Activated CD4-positive, alpha-beta T cell treated with anti-CD3 and anti-CD28 coated beads, Interleukin-2, amount 50 U/mL, for 1 hour (primary cell): ENCODE data around the gene GPHA2.

Experiments used
- DNase-seq: peaks from one replicate; pipeline ENCODE4 v3.0.0-alpha.2; 2020

The GPHA2 gene

DNA sequence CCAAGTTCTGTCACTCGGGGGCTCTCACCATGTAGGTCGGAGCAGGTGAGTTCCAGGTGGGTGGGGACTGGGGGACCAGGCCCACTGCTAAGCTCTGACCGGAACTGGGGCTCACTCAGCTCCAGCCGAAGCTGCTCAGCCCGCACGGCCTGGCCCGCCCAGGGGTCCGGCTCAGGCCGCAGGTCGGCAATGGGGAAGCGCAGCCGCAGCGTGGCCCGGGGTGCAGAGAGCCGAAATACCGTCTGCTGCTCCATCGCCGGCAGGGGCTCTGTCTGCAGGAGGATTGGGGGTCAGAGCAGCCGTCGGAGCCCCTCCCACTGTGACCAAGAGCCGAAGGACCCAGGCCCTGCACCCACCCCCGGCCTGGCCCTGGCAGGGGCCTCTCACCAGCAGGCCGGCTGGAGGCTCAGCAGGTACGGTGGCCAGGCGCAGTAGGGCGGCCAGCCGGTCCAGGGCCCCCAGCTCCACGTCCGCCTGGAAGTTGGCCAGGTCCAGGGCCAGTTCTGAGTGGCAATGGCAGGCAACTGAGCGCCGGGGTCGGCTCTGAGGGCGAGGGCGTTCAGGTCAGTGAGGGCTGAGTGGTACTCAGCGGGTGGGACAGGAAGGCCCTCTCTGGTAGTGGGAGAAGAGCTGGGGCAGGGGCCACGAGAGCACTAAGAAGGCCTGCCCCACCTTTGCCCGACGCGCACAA, 25.9 kb downstream of the GPHA2 start:
- DNase-seq = no peak

DNA sequence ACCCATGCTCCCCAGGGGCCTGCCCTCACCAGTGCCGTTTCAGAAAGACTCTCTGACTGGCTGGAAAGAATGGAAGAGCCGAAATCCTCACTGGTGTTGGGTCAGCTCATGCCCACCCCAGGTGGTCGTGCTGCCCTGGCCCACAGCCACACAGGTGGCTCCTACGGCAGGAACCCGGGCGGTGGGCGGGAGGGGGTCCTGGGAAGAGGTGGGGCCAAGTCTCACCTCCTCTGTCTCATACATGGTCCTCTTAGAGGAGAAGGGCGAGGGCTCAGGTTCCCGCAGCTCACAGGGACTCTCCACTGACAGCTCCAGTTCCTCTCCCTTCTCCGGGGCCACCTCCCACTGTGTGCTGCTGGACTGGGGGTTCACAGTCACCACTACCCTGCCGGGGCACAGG, 26.9 kb downstream of the GPHA2 start:
- DNase-seq = no peak

DNA sequence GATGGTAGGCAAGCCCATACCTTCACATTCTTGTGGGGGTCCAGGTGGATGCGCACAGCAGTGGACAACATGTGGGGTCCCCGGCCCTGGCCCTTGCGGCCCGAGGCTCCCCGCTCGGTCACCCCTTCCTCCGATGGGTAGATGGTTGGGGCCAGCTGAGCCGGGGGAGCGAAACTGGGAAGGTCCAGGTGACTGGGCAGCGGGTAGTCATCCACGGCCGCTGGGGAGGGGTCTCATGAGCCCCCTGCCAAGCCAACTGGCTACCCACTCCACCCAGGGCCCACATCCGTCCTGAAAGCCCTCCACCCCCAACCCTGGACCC, 29.4 kb downstream of the GPHA2 start:
- no peak for DNase-seq

DNA sequence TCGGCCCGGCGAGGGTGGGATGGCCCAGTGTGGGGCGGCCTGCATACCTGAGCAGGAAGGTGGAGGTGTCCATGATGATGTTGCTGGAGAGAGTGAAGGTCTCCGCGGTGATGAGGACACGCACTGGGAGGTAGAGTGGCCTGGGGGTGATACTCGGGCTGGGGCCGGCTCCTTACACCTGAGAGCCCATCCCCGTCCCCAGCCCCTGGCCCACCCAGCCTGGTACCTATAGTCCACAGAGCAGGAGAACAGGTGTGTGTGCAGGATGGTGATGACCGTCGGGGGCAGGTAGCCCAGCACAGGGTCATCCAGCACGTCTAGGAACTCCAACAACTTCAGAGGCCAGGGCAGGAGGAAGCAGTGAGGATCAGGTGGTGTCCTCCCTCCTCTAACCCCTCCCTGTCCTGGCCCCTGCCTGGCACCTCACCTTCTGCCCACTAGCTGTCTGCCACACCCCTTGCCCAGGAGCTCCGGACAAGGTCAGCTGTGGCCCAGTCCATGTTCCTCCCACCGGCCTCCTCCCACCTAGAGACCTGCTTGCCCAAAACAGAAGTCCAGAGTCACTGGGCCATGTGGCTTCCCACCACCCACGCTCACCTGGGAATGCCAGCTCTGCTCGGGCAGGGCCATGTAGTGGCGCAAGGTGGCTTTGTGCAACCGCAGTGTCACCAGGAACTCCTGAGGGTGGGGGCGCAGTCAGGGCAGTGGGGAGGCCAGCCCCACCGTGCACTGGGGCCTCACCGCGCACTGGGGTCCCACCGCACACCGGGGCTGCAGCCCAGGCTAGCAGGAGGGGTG, 30.0 kb downstream of the GPHA2 start:
- DNase-seq = no peak

DNA sequence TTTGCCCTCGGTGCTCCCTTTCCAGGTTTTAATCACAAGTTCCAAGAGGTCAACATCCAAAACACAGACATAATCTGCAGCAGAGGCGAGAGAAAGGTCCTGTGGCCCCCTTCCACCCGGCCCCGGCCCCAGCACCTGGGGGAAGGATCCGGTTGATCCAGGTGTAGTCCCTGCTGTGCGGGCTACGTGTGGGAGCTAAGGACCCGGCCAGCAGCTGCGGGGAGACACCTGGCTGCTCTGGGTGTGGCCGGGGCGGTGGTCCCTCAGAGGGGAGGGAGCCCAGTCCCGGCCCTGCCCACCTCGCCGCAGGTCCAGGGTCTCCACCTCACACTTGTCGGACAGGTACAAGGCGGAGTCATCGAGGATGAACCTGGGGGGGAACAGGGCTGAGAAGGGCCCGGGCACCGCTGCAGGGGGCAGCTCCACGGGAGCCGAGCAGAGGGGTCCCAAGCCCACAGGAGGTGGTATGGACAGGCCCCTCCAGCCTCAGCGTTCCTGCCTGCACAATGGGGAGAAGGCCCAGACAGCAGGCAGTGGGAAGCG, 32.3 kb downstream of the GPHA2 start:
- DNase-seq = no peak

DNA sequence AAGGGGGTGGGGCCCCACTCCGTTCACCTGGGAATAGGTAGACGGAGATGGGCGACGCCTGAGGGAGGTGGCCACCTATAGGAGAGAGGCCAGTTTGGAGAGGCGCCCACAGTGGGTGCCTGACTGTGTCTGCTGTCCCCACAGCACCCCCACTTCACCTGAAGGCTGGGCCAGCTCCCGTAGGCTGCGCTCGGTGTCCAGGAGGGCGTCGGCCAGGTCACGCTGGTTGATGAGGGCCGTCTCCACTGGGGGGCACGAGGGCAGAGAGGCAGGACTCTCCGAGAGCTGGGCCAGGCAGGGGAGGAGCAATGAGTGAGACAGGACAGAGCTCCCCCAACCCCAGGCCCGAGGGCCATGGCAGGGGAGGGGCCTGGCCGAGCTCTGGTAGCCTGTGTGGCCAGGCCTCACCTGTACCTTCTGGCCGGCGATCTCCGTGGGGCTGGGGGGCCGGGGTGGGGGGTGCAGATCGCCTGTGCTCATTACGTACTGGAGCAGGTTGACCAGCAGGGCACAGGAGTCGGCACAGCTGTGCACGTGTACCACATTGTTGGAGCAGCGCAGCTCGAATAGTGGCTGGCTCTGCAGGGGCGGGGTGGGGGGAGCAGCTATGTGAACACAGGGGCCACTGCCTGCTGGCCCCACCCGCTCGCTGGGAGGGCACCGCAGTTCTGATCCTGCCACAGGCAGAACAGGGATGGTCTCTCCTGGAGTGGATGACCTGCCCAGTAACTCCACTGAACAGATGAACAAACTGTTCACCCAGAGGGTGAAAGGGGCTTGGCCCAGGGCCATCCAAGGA, 33.4 kb downstream of the GPHA2 start:
- no peak for DNase-seq

DNA sequence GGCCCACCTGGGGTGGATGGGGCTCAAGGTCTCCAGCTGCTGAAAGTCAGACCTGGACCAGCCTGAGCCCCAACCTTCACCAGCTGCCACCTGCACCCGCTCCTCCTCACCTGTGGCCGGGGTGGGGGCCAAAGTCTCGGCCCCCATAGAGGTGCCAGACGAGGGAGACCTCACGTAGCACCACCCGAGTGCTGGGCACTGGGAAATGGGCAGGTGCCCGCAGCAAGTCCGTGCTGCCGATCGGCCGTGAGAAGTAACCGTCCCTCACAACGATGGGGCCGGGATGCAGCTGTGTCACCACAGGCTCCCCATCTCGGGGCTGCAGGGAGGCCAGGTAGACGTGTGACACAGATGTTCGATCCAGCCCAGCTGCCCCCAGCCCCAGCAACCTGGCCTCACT, 34.9 kb downstream of the GPHA2 start:
- DNase-seq = no peak

DNA sequence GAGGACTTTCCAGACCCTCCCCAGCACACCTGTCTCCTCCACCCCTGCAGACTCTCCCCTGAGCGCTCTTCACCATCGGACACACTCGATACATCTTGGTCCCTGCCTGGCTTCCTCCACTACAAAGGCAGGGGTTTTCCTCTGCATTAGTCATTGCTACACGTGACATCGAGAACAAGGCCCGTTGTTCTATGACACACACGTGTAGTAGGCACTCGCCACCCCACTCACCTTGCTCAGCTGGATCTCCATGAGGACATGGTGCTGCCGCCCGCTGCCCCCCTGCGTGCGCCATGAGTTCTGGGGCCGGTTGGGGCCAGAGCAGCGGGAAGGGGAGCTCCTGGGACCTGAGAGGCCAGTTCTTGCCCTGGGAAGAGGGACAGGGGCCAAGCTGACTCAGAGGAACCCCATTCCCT, 35.4 kb downstream of the GPHA2 start:
- peak; percentile 64 for DNase-seq

DNA sequence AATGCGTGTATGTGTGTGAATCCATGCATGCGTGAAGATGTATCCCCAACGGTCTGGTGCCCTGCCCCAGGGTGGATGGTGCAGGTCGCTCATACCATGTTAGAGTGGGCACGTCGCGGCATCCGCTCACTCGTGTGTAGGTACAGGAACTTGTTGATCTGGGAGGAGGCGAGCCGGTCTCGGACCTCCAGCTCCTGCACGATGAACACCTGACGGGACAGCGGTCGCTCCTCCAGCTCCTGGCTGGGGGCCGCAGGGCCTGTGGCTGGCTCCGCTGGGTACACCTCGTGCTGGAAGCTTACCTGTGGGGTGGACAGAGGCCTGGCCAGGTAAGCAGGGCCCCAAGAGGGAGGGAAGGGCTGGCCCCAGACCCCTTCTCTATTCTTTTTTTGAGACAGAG, 37.2 kb downstream of the GPHA2 start:
- DNase-seq = no peak

DNA sequence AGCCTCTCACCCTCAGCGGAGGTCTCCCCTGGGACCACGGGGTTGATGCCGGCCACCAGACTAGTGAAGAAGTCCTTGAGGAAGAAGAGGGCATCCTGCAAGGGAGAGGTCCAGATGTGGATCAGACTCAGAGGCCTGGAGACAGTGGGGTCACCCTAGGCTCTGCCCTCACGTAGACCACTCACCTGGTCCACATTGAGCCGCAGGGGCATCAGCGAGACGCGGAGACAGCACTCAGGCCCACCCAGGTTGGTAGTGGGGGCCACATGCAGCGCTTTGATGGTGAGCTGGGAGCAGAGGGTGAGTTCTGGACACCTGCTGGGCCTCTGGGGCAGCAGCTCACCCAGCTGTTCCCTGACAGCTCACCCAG, 37.6 kb downstream of the GPHA2 start:
- DNase-seq = no peak

DNA sequence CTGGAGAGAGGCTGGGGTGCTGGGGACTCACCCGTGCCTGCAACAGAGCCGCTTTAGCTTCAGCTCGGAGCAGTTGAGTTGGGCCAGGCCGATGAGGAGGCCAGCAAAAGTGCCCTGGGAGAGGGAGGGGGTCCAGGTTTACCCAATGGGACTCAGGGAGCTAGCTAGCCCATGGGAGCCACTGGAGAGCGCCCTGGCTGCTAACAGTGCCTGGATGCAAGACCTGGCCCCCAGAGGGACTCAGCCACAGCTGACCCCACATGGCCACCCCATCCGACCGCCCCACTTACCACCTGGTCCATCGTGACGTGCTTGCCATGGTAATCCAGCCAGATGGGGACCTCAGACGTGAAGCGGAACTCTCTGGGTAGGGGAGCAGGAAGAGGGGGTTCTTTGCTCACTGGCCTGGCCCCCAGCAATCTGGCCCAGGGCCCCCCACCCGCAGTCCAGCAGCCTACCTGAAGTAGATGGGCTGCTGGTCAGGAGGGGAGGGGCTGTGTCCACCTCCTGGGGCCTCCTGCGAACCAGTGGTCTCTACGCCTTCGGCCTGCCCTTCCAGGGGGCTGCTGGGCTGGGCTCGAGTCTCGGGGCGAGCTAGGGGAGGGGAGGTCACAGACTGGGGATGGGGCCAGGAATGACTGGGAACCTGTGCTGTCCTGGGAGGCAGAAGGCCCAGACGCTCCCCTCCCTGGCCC, 38.2 kb downstream of the GPHA2 start:
- DNase-seq = no peak

DNA sequence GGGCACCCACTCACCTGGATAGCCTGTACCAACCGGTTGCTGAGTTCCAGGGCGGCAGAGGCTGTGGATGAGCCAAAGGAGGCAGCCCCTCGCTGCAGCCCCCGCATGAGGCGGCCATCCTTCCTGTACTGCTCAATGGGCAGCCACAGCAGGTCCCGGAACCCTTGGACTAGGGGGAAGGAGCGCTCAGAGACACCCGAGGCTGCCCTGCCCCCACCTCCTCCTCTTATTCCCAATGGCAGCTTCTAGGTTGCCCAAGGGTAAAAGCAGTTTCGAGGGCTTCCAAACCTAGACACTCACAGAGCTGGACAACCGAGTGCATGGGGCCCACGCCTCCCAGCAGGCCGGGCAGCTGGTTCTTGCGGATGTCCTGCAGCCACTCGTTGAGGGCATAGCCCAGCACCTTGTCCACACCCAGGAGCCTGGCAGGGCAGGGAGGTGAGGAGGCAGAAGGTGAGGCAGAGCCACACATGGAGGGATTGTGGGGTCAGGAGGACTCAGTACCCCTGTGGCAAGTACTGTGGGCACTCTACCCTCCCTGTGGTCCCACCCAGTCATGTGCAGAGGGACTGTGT, 39.2 kb downstream of the GPHA2 start:
- no peak for DNase-seq

DNA sequence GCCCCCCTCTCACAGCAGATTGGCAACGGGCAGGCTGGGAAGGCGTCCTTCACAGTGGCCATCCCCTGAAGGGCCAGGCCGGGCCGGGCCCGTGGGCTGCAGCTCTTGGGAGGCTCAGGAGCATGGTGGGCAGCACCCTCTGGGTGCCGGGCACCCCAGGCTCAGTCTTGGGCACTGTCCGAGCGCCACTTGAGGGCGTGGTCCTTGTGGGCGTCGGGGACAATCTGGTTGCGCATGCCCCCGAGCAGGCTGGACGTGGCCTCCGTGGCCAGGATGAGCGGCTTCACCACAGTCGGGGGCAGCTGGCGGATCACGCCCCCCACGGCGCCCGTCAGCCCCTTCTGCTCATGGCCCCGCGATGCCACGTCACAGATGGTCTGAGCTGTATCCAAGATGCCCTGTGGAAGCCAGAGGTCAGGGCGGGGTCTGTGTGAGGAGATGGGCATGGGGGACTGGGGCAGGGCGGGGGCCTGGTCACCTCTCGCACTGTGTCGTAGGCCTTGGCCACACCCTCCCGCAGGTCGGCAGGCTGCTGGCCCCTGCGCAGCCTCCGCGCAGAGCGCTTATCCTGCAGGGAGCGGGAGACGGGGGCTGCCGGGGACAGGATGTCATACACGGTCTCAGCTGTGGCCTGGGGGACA, 40.8 kb downstream of the GPHA2 start:
- DNase-seq = no peak

DNA sequence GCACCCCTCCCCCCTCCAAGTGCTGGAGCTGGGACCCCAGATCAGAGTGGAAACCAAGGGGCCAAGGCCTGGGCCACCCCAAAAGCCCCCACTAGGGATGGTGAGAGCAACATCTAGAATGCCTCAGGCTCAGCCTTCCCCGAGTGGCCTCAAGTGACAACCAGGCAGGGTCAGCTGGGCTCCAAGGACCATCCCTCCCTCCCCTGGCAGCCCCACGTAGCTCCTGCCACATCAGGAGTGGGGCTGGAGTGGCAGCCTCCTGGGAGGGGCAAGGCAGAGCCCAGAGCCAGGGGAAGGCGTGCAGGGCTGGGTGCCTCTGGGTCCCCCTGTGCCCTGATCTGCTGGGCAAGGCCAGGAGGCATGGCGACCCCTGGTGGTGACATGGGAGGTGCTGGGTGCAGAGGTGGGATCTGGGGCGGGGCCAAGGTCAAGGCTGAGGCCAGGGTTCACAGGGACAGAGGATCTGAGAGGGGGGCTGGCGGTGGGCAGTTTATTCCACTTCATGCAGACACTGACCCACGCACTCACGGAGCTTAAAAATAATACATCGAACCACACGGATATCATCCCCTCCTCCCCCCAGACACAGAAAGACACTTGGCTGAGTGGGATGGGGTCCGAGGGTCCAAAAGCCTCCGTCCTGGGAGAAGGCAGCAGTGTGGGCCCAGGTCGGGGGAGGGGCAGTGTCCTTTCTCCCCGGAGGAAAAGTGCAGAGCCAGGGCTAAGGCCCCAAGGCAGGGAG, 41.5 kb downstream of the GPHA2 start:
- DNase-seq = peak; percentile 93

DNA sequence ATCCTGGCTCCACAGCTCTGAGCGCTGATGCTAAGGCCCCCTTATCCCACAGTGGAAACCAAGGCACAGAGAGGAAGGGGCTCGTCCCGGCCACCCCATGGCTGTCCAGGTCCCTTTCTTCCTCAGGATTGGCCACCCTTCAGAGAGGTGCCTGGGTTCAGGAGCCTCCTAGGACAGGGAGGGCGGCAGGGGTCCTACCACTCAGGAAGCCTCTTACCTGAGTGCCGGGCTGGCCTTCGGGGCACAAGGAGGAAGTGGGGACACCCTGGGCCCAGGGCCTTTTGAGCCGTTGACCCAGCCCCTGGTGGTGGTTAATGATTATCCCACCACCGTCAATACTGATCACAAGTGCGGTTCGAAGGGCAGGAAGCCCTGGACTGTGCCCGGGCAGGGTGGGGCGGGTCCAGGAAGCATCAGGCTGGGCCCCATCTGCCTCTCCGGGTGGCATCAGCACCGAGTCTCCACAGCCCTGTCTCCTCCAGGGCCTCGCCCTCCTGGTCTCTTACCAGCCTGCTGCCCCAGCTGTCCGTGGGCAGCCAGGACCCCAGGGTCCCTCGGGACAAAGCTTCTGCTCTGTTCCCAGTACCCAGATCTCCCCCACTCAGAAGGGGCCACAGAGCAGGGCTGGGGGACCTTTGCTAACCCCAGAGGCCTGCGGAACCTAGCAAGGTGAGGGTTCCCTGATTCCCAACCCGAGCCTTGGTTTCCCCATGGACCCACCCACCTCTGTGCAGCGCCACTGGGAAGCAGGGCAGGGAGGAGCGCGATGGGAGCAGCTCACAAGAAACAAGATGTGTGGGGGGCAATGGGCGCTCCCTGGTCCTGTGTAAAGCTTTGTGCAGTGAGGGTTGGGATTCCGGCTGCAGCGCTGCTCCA, 42.3 kb downstream of the GPHA2 start:
- no peak for DNase-seq

DNA sequence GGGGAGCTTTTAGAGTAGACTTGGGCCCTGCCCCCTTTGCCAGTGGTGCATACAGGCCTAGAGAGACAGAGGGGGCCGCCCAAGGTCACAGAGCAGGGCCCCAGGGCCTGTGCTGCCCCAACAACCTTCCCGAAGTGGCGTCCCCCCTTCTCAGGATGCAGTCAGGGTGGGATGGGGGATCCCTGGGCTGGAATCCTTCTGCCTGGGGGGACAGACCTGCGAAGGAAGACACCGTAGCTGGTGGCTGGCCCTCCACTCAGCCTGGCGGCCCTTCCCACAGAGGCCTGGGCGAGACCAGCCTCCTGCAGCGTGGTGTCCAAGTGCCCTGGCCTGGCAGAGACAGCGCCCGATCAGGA, 42.9 kb downstream of the GPHA2 start:
- DNase-seq = no peak

DNA sequence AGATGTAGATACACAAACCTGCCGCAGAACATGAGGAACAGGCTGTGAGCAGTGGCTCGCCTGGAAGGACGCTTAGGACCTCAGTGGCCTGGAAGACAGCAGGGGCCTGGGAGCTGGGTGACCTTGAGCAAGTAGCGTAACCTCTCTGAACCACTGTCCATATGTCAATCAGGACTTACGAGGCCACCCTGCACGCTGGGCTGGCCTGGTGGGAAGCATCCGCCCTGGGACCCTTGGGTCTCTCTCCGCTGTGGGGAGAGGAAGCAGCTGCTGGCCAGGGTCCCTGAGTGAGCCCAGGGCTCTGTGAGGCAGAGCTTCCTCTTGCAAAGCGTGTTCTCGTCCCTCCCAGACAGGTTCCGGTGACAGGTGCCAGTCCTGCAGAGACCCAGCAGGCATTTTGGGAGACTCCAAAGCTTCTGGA, 43.3 kb downstream of the GPHA2 start:
- DNase-seq = no peak

DNA sequence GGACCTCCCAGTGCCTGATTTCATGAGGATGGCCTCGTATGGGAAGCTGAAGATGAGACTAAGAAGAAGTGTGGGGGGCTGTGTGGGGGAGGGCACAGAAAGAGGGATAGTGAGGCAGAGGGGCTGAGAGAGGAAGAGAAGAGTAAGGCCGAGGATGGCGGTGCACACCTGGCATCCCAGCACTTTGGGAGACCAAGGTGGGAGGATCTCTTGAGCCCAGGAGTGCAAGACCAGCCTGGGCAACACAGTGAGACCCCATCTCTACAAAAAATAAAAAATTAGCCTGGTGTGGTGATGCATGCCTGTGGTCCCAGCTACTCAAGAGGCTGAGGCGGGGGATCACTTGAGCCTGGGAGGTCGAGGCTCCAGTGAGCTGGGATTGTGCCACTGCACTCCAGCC, 43.8 kb downstream of the GPHA2 start:
- DNase-seq = no peak

DNA sequence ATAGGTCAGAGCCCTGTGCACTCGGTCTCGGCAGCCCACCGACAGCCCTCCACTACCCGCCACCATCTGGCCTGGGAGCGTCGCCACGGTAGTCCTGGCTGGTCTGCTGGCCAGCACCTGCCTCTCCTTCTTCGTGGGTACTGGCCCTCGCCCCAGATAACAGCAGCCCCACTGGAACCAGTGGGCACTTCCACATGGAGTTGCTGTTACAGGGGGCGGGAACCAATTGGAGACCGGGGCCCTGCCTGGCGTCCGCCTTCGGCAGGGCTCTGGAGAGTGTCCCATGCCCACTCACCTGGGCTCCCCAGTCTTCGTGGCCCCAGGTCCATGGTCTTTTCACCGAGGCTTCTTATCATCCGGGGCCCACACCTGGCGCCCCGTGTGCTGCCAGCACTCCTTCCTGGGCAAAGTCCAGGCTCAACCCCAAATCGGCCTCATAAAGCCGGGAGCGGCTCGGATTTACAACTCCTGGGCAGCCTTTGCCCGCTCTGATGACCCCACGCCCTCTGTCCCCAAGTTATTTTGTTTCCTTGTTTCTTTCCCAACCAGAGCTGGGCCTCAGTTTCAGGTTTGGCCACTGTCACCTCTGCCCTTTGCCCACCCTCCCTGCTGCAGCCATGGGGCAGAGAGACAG, 44.4 kb downstream of the GPHA2 start:
- no peak for DNase-seq

DNA sequence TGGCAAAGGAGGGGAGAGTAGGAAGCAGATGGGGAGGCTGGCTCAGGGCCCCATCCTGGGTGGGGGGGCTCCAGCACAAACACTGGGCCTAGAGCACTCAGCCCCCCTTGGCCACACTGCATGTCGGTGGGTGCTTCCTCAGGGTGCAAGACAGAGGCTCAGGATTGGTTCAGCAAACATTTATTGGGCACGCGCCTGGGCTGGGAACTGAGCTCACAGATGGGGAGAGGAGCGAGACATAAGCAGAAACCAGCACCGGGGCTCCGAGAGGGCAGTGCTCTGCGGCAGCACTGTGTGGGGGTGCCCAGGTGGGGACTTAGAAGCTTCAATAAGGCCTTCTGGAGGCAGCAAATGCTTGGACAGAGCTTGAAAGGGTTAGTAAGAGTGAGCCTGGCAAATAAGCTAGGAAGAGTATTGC, 45.2 kb downstream of the GPHA2 start:
- DNase-seq = no peak
